SK-N-SH (cell line): ENCODE results near the gene ZCWPW2.

Experiments used
- CTCF ChIP-seq: fragments of 200-600 bp; sonication (generic); IDR thresholded peaks from 2 replicates; pipeline ENCODE4 v1.6.1; 2017; ENCODE audit warnings: antibody characterized with exemption, mild to moderate bottlenecking, moderate library complexity
- MXI1 ChIP-seq: IDR thresholded peaks from 2 replicates; pipeline ENCODE4 v1.6.1; 2012; ENCODE audit warnings: mild to moderate bottlenecking, low read depth, low read length, improper control_type of control experiment
- POLR2AphosphoS5 ChIP-seq: IDR thresholded peaks from 2 replicates; pipeline ENCODE4 v1.6.1; 2012; ENCODE audit warnings: low read depth, low read length
- USF2 ChIP-seq: fragments of 150-350 bp; IDR thresholded peaks from 2 replicates; pipeline ENCODE4 v1.6.1; 2017; ENCODE audit warnings: antibody characterized with exemption, low read length, low read depth, borderline replicate concordance

GRCh38 chr3:28544236-28544635 lies 195.7 kb downstream of the ZCWPW2 start:
- TF ChIP-seq CTCF (no peak), MXI1 (no peak), USF2 (no peak), POLR2AphosphoS5 (no peak)
